Caco-2 (cell line): ENCODE results near the gene CTRL. TPM values are rescaled to one million over a fixed set of nuclear protein-coding genes. Genes with fewer than 3 reads are reported as not detected.
A peak's percentile ranks its signal among the peaks of the same experiment; 100 is the strongest.
"Not testable (repeated sequence)": the region's sequence is repeated elsewhere in the genome, so short reads cannot be mapped to it uniquely, and the experiment has no call there.

Source experiments
- BruUV-seq: library from RNA; stranded (reverse); fragments of 400-500 nt; replicated peaks from 2 replicates; lab custom pipeline; 2021; lab: Mats Ljungman, UMichigan
- CTCF ChIA-PET: fragments of 300-600 bp; sonication (Branson Sonifier 250); formaldehyde crosslinking; loops from one replicate; lab custom pipeline; 2022; ENCODE audit warnings: antibody characterized with exemption; lab: Charles Lee
- POLR2A ChIA-PET: fragments of 300-600 bp; sonication (Branson Sonifier 250); formaldehyde crosslinking; loops from one replicate; lab custom pipeline; 2022; ENCODE audit warnings: antibody characterized with exemption; lab: Charles Lee
- DNase-seq, 2 experiments: peaks; one replicate each; pipeline versions ENCODE4 v3.0.0 to v3.0.0-alpha.2; 2020 to 2022
- H3K27me3 ChIP-seq: replicated peaks from 2 replicates; pipeline ENCODE4 v1.6.0; 2011; ENCODE audit warnings: low read length; ENCODE audit not compliant: control insufficient read depth, insufficient read depth
- H3K36me3 ChIP-seq: 2 replicates; pipeline ENCODE4 v1.5.1; 2011; ENCODE audit warnings: low read length; ENCODE audit not compliant: control insufficient read depth, insufficient read depth
- H3K4me1 ChIP-seq: fragments of 250-450 bp; sonication (Bioruptor Pico); 2 replicates; pipeline ENCODE4 v1.5.1; 2020; ENCODE audit warnings: mild to moderate bottlenecking
- H3K4me3 ChIP-seq: 2 replicates; pipeline ENCODE4 v1.5.1; 2011; ENCODE audit warnings: low read depth, mild to moderate bottlenecking, control low read depth, low read length
- H3K9me3 ChIP-seq: fragments of 250-450 bp; sonication (Bioruptor Pico); 2 replicates; pipeline ENCODE4 v1.5.1; 2020; ENCODE audit warnings: mild to moderate bottlenecking, moderate library complexity
- H3K27ac Mint-ChIP-seq: one replicate; pipeline ENCODE4 v1.8.0; 2022; ENCODE audit warnings: mixed read lengths; ENCODE audit not compliant: unreplicated experiment
- H3K27me3 Mint-ChIP-seq: one replicate; pipeline ENCODE4 v1.8.0; 2022; ENCODE audit warnings: mixed read lengths; ENCODE audit not compliant: insufficient read depth, unreplicated experiment
- H3K36me3 Mint-ChIP-seq: one replicate; pipeline ENCODE4 v1.8.0; 2022; ENCODE audit warnings: mild to moderate bottlenecking, mixed read lengths; ENCODE audit not compliant: insufficient read depth, unreplicated experiment
- H3K4me1 Mint-ChIP-seq: one replicate; pipeline ENCODE4 v1.8.0; 2022; ENCODE audit warnings: low read depth, mixed read lengths; ENCODE audit not compliant: unreplicated experiment
- H3K4me3 Mint-ChIP-seq: one replicate; pipeline ENCODE4 v1.8.0; 2022; ENCODE audit warnings: mild to moderate bottlenecking, moderate library complexity, mixed read lengths; ENCODE audit not compliant: unreplicated experiment
- H3K9me3 Mint-ChIP-seq: one replicate; pipeline ENCODE4 v1.8.0; 2022; ENCODE audit warnings: mixed read lengths; ENCODE audit not compliant: unreplicated experiment
- CTCF ChIP-seq, 2 experiments: fragments of 200-600 bp in 1 of 2; IDR thresholded peaks; 1 replicate in 1 of 2; 2 replicates in 1 of 2; pipeline versions ENCODE4 v1.5.1 to v1.8.0; 2011 to 2022; ENCODE audit warnings: antibody characterized with exemption in 1 of 2, control low read depth in 1 of 2, inconsistent platforms in 1 of 2, low read depth in 1 of 2, low read length in 1 of 2, mild to moderate bottlenecking in 1 of 2, moderate library complexity in 1 of 2; ENCODE audit not compliant: insufficient read depth in 1 of 2, severe bottlenecking in 1 of 2, unreplicated experiment in 1 of 2
- intact Hi-C: fragments of 100-400 bp; cut with micrococcal nuclease; formaldehyde crosslinking; loops from one replicate; pipeline ENCODE4 v1.10.0; 2022; ENCODE audit not compliant: unreplicated experiment
- total RNA-seq: library from RNA; stranded (reverse); gene quantifications from 2 replicates; pipeline ENCODE4 v1.2.3, GENCODE V29; 2022

The CTRL gene
- total RNA-seq, 1 experiment from 2014 or later: 0.66 TPM

GRCh38 chr16:67939507-67940445, 8.1 kb upstream of the CTRL start:
- no peaks in the 10 kb centered on the region for H3K9me3 ChIP-seq
- no peaks in the 10 kb centered on the region for H3K36me3 ChIP-seq
- no peaks in the 10 kb centered on the region for H3K27me3 ChIP-seq
- no peak overlapping the region for H3K27ac Mint-ChIP-seq
- ChIA-PET POLR2A (interaction anchor here (0.5 kb wide), 1 partner anchor 216 kb away, joined by 4 read pairs; no protein-coding TSS in a partner anchor), CTCF (no interaction called here)
- no peak for TF ChIP-seq CTCF (IDR thresholded peaks at IDR 0.05; ENCODE audit: insufficient read depth in 1 of 2, low read depth in 1 of 2, low read length in 1 of 2, severe bottlenecking in 1 of 2, unreplicated experiment in 1 of 2)
- H3K4me3 ChIP-seq: no peak overlapping the region
- peaks cover 90% of the 10 kb centered on the region for H3K36me3 Mint-ChIP-seq
- intact Hi-C loops: loop anchor here (5.0 to 10.0 kb wide), 2 partner anchors 377 to 415 kb away; partner anchors contain the start of genes CTCF and RIPOR1
- no peak for DNase-seq
- no peaks in the 10 kb centered on the region for H3K27me3 Mint-ChIP-seq
- H3K9me3 Mint-ChIP-seq: no peaks in the 10 kb centered on the region
- H3K4me1 Mint-ChIP-seq: peaks cover 22% of the 10 kb centered on the region
- peaks cover 12% of the 10 kb centered on the region; the same call in 1 of the 2 replicates for H3K4me1 ChIP-seq
- no TSS peak for BruUV-seq
- H3K4me3 Mint-ChIP-seq: no peak overlapping the region

GRCh38 chr16:67937713-67938112, 6.1 kb upstream of the CTRL start:
- H3K4me3 ChIP-seq, H3K27me3 ChIP-seq, BruUV-seq, H3K9me3 ChIP-seq, H3K9me3 Mint-ChIP-seq, H3K36me3 ChIP-seq, DNase-seq, H3K27me3 Mint-ChIP-seq: not testable (repeated sequence)
- Mint-ChIP-seq H3K27ac (peak overlapping the region; percentile 95), H3K36me3 (peaks cover 86% of the 10 kb centered on the region), H3K4me3 (peak overlapping the region; percentile 97), H3K4me1 (peaks cover 33% of the 10 kb centered on the region)
- CTCF ChIA-PET: interaction anchor here (0.7 kb wide), 1 partner anchor 55 kb away, joined by 6 read pairs; no protein-coding TSS in a partner anchor
- intact Hi-C loops: loop anchor here (5.0 to 10.0 kb wide), 2 partner anchors 375 to 413 kb away; partner anchors contain the start of genes CTCF and RIPOR1
- peaks cover 16% of the 10 kb centered on the region for H3K4me1 ChIP-seq
- POLR2A ChIA-PET: interaction anchor here (0.6 kb wide), 1 partner anchor 284 kb away, joined by 7 read pairs; no protein-coding TSS in a partner anchor

- Mint-ChIP-seq H3K4me3 (peak overlapping the region; percentile 97), H3K27ac (peak overlapping the region; percentile 95), H3K27me3 (no peaks in the 10 kb centered on the region), H3K9me3 (no peaks in the 10 kb centered on the region), H3K36me3 (peaks cover 87% of the 10 kb centered on the region), H3K4me1 (peaks cover 29% of the 10 kb centered on the region)
- no TSS peak for BruUV-seq
- Histone ChIP-seq H3K4me3 (peak overlapping the region; percentile 87), H3K27me3 (no peaks in the 10 kb centered on the region), H3K4me1 (peaks cover 16% of the 10 kb centered on the region), H3K36me3 (no peaks in the 10 kb centered on the region), H3K9me3 (no peaks in the 10 kb centered on the region)
- intact Hi-C loops: loop anchor here (5.0 to 10.0 kb wide), 2 partner anchors 375 to 412 kb away; partner anchors contain the start of genes CTCF and RIPOR1
- ChIA-PET CTCF (interaction anchor here (0.6 to 4.2 kb wide), 3 partner anchors 53 to 131 kb away, joined by 4 to 47 read pairs (median 9); partner anchors contain the start of genes NRN1L, RANBP10 and TSNAXIP1), POLR2A (interaction anchor here (1.0 to 3.1 kb wide), 3 partner anchors 86 to 131 kb away, joined by 3 to 14 read pairs (median 4); partner anchors contain the start of genes DDX28, DUS2, RANBP10 and TSNAXIP1)
- no peak for DNase-seq
- TF ChIP-seq CTCF (IDR thresholded peaks at IDR 0.05; ENCODE audit: insufficient read depth in 1 of 2, low read depth in 1 of 2, low read length in 1 of 2, severe bottlenecking in 1 of 2, unreplicated experiment in 1 of 2): no peak
These were observed 5.4 kb upstream of the CTRL start for GRCh38 chr16:67936880-67937605.
